Calu3 (cell line): ENCODE measurements around the gene PPP3CA. TPM values are rescaled to one million over a fixed set of nuclear protein-coding genes. Genes with fewer than 3 reads are reported as not detected.
A peak's percentile ranks its signal among the peaks of the same experiment; 100 is the strongest.

Experiments
- BruUV-seq: library from RNA; stranded (reverse); fragments of 400-500 nt; replicated peaks from 2 replicates; lab custom pipeline; 2021; lab: Mats Ljungman, UMichigan
- CTCF ChIA-PET: fragments of 300-600 bp; sonication (Branson Sonifier 250); formaldehyde crosslinking; loops from one replicate; lab custom pipeline; 2022; ENCODE audit warnings: antibody characterized with exemption; lab: Charles Lee
- DNase-seq: peaks from one replicate; pipeline ENCODE4 v3.0.0; 2022
- H3K27ac Mint-ChIP-seq: one replicate; pipeline ENCODE4 v1.8.0; 2022; ENCODE audit warnings: mixed read lengths; ENCODE audit not compliant: unreplicated experiment
- H3K27me3 Mint-ChIP-seq: one replicate; pipeline ENCODE4 v1.8.0; 2022; ENCODE audit warnings: mixed read lengths; ENCODE audit not compliant: unreplicated experiment
- H3K36me3 Mint-ChIP-seq: one replicate; pipeline ENCODE4 v1.8.0; 2022; ENCODE audit warnings: mild to moderate bottlenecking, moderate library complexity, mixed read lengths; ENCODE audit not compliant: insufficient read depth, unreplicated experiment
- H3K4me1 Mint-ChIP-seq: one replicate; pipeline ENCODE4 v1.8.0; 2022; ENCODE audit warnings: mild to moderate bottlenecking, low read depth, mixed read lengths; ENCODE audit not compliant: unreplicated experiment
- H3K4me3 Mint-ChIP-seq: one replicate; pipeline ENCODE4 v1.8.0; 2022; ENCODE audit warnings: mild to moderate bottlenecking, low read depth, moderate library complexity, mixed read lengths; ENCODE audit not compliant: unreplicated experiment
- H3K9me3 Mint-ChIP-seq: one replicate; pipeline ENCODE4 v1.8.0; 2022; ENCODE audit warnings: low read depth, mixed read lengths; ENCODE audit not compliant: unreplicated experiment
- intact Hi-C: fragments of 100-400 bp; cut with micrococcal nuclease; formaldehyde crosslinking; loops from one replicate; pipeline ENCODE4 v1.10.0; 2022; ENCODE audit not compliant: unreplicated experiment
- total RNA-seq: library from RNA; stranded (reverse); gene quantifications from 2 replicates; pipeline ENCODE4 v1.2.3, GENCODE V29; 2022
- TF ChIP-seq, protein P1 (sequence below): fragments of 200-600 bp; IDR thresholded peaks from one replicate; pipeline ENCODE4 v1.8.0; 2022; ENCODE audit warnings: antibody characterized with exemption; ENCODE audit not compliant: unreplicated experiment

Gene PPP3CA
- total RNA-seq, 1 experiment from 2014 or later: 33.7 TPM

DNA sequence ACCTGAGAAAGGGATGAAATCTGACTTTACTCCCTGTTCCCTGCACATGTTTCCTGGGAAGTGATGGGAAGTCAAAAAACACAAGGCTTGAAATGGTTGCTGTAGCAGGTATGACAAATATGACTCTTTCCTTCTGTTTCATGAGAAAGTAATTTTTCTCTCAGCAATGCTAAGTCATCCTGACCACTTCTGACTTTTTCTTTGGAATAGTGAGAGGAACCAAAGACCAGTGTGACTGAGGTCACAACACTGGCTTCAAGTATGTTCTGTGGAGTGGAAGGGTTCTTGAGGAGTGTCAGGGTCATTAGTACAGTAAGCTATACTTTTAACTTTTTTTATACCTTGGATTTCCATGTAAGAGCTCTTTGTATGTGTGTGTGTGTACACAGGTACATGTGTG lies 225.3 kb downstream of the PPP3CA start:
- intact Hi-C loops: no loop called here
- TF ChIP-seq, protein P1, sequence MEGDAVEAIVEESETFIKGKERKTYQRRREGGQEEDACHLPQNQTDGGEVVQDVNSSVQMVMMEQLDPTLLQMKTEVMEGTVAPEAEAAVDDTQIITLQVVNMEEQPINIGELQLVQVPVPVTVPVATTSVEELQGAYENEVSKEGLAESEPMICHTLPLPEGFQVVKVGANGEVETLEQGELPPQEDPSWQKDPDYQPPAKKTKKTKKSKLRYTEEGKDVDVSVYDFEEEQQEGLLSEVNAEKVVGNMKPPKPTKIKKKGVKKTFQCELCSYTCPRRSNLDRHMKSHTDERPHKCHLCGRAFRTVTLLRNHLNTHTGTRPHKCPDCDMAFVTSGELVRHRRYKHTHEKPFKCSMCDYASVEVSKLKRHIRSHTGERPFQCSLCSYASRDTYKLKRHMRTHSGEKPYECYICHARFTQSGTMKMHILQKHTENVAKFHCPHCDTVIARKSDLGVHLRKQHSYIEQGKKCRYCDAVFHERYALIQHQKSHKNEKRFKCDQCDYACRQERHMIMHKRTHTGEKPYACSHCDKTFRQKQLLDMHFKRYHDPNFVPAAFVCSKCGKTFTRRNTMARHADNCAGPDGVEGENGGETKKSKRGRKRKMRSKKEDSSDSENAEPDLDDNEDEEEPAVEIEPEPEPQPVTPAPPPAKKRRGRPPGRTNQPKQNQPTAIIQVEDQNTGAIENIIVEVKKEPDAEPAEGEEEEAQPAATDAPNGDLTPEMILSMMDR: no peak
- Mint-ChIP-seq H3K9me3 (no peaks in the 10 kb centered on the region), H3K4me3 (no peak overlapping the region), H3K27ac (no peak overlapping the region), H3K4me1 (peaks cover 21% of the 10 kb centered on the region), H3K36me3 (no peaks in the 10 kb centered on the region), H3K27me3 (no peaks in the 10 kb centered on the region)
- no TSS peak for BruUV-seq
- no peak for DNase-seq
- CTCF ChIA-PET: no interaction called here

DNA sequence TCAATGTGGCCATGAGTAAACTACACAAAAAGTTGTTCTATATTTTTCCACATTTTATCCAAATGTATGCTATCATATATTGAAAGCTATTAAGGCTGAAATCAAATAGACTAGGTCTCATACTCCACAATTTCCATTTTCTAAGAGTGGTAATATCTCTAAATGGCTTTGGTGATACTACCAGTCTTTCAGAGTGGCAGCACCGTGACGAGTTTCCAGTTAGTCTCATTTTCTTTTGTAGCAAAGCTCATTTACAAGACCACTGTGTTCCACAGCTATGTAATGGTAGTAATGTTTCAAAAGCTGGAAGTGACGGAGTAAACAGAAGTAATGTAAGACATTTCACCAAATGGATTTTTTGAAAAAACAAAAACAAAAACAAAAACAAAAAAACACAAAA lies 228.2 kb downstream of the PPP3CA start:
- TF ChIP-seq, protein P1: no peak
- CTCF ChIA-PET: no interaction called here
- Mint-ChIP-seq H3K9me3 (no peaks in the 10 kb centered on the region), H3K27me3 (no peaks in the 10 kb centered on the region), H3K4me3 (no peak overlapping the region), H3K36me3 (no peaks in the 10 kb centered on the region), H3K27ac (no peak overlapping the region), H3K4me1 (peaks cover 21% of the 10 kb centered on the region)
- intact Hi-C loops: no loop called here
- no TSS peak for BruUV-seq
- no peak for DNase-seq

DNA sequence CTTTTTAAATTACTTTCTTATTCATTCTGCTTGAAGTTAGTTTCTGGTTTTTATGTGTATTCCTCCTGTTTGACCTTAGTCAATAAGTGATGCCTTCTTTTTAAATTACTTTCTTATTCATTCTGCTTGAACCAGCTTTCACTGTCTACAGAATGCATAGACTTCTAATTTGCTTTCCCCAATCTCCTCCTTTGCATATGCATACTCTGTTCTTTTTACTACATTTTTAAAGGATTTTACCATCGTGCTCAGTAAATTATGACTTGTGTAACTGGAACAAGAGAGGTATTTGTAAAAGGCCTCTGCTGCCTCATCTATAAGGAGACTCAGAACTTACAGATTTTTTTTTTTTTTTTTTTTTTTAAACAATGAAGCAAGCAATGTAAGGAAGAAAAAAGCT lies 228.7 kb downstream of the PPP3CA start:
- Mint-ChIP-seq H3K4me3 (no peak overlapping the region), H3K27me3 (no peaks in the 10 kb centered on the region), H3K36me3 (no peaks in the 10 kb centered on the region), H3K9me3 (no peaks in the 10 kb centered on the region), H3K4me1 (peaks cover 19% of the 10 kb centered on the region), H3K27ac (no peak overlapping the region)
- intact Hi-C loops: no loop called here
- no TSS peak for BruUV-seq
- DNase-seq: no peak
- CTCF ChIA-PET: no interaction called here
- TF ChIP-seq, protein P1: no peak

DNA sequence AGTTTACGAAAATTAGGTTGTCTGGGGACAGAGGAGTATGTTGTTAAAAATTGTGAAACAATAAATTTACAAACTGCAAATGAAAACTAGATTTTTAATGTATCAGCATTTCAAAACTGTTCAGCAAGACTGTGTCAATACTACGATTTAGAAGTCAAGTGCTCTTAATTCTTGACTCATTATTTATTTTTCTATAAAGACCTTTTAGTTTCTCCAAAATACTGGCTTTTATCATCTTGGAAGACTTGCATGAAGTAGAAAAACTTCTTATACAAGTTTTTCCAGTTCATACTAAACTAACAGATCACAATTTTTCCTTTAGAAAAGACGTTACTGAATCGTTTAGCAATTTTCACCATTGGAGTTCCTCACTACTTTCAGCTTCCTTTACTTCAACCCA lies 231.4 kb downstream of the PPP3CA start:
- BruUV-seq: no TSS peak
- no peaks in the 10 kb centered on the region for H3K27me3 Mint-ChIP-seq
- peaks cover 10% of the 10 kb centered on the region for H3K4me1 Mint-ChIP-seq
- CTCF ChIA-PET: no interaction called here
- no peaks in the 10 kb centered on the region for H3K9me3 Mint-ChIP-seq
- intact Hi-C loops: no loop called here
- DNase-seq: no peak
- no peak overlapping the region for H3K4me3 Mint-ChIP-seq
- H3K27ac Mint-ChIP-seq: peak overlapping the region; percentile 68
- TF ChIP-seq, protein P1: no peak
- no peaks in the 10 kb centered on the region for H3K36me3 Mint-ChIP-seq
